GF-D8 (cell line): ENCODE results near the gene RPS15.

ENCODE experiments used
- DNase-seq: peaks from one replicate; lab custom pipeline; 2025; lab: John Stamatoyannopoulos, UW

RPS15 gene

GRCh38 chr19:1487576-1488281 is 49.5 kb downstream of the RPS15 start:
- no peak for DNase-seq

- DNase-seq = no peak
Observed at GRCh38 chr19:1488282-1488601, 50.0 kb downstream of the RPS15 start.

GRCh38 chr19:1489463-1490310 is 51.5 kb downstream of the RPS15 start:
- no peak for DNase-seq
